Right forelimb (tissue), 1 donor: ENCODE data around the gene CUZD1.

ENCODE experiments used
- DNase-seq: peaks from one replicate; pipeline ENCODE4 v3.0.0-alpha.2; 2018

Gene CUZD1

DNA sequence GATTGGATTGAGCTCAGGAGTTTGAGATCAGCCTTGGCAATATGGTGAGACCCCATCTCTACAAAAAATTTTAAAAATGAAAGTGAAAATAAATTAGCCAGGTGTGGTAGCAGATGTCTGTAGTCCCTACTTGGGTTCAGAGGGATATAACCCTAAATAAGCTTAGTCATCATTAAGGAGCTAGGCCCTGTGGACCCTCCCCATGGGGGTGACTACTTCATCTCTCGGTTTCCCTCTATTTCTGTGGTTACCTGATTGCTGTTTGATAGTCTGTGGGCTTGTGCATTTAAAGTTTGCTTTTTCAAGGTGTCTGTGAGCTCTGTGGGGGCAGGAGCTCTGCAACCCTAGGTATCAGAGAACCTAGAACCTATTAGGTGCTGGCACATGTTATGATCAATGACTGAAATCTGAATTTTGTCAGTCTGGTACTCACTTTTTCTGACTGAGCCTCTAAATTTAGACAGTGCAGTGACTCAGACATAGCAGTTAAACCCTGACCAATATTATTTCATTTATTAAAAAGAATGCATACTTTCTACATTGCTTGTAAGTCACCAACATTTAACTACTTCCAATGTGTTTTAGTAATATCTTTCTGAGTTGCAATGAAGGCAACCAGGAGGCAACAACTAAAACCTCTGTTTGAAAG lies 8.1 kb upstream of the CUZD1 start:
- no peak for DNase-seq

DNA sequence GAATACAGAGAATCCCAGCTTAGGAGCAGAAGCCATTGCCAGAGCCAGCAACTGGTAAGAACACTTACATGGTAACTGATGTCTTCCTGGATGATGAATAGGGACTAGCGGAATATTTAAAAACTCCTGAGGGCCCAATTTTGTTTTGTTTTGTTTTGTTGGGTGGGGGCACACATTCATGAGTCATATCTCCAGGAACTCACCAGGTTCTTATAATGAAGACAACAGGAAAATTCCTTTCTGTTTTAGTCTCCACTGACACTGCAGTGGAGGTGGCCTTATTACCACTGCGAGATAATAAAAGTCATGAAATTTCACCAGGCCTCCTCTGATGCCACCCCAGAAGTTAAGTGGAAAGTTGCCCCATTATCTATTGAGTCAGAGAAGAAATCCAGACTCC lies 6.6 kb upstream of the CUZD1 start:
- DNase-seq, result no peak

DNA sequence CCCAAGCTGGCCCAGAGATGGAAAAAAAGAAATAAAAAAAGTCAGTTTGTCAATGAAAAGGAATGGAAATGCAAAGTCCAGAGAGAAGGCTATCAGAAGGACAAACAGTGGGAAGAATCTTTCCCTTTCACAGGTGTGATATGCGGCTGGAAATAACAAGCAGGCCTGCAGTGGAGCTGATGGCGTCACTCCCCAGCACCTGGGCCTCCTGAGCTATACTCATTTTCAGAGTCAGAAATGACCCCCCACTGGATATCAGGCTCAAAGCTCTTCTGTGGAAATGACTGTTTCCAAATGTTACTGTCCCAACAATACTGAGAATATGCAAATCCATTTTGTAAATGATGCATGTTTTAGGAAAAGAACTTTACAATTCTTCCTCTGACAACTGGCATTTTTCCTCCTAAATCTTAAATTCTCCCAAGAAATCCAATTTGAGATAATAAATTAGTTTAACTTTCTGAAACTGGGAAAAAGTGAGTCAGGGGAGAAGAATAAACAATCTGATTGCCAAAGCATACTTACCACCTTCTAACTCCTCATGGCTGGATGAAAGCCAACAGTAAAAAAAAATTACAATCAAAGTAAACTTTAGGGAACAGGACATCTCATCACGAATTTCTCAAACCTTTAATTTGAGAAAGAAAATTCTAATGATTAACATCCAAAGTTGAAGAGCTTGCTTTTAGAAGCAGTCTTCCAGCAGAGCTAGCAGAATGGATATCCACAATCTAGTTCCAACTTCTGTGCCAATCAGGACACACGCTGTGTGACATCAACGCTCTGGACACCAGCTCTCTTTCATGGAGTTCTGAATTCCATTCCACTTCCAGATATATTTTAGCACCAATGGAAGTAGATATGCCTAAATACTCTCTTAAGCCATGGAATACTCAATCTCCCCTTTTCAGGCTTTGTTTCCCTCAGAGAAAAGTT lies 5.3 kb upstream of the CUZD1 start:
- DNase-seq, result no peak

DNA sequence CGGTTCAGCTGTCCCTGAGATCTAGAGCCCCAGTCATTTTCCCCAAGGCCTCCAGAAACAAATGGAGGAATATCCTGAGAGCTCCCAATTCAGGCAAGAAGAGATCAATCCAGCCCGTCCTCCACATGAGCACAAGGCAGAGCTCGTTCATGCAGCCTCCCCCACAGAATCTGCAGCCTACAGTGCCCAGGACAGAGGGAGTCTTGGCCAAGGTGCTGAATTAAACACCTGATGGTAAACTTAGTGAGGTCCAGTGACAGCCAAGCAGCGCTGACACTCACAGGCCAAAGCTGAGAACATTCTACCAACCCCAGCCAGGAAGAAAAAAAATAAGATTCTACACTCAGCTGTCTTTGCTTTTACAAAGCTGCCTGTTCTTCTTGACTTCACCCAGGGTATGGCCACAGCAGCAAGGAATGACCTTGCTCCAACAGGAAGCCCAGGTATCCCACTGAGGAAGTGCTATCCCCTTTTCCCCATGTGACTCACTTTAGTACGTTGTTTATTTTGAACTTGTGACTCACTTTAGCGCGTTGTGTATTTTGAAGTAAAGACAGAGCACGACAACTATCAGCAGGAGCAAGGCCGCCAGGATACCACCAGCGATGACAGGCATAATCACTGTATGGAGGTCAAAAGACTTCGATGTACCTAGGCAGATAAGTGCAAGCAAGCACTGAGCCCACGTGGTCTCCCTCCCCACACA lies 4.4 kb upstream of the CUZD1 start:
- no peak for DNase-seq

DNA sequence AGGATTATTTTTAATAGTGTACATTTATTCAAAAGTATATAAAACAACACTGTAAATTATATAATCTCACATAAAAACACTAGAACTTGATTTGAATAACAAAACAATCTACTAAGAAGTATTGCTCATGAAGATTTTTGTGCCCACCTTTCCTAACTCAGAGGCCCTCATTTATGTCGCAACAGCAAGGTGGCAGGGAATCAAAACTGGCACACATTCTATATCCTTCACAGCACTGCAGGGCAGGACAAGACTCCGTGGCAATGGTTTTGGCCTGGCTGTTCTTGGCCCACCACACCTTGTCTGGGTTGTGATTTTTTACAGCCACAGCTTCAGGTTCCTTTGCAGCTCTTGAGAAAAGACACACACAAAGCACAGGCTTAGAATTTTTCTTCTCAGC lies 3.4 kb upstream of the CUZD1 start:
- no peak for DNase-seq

DNA sequence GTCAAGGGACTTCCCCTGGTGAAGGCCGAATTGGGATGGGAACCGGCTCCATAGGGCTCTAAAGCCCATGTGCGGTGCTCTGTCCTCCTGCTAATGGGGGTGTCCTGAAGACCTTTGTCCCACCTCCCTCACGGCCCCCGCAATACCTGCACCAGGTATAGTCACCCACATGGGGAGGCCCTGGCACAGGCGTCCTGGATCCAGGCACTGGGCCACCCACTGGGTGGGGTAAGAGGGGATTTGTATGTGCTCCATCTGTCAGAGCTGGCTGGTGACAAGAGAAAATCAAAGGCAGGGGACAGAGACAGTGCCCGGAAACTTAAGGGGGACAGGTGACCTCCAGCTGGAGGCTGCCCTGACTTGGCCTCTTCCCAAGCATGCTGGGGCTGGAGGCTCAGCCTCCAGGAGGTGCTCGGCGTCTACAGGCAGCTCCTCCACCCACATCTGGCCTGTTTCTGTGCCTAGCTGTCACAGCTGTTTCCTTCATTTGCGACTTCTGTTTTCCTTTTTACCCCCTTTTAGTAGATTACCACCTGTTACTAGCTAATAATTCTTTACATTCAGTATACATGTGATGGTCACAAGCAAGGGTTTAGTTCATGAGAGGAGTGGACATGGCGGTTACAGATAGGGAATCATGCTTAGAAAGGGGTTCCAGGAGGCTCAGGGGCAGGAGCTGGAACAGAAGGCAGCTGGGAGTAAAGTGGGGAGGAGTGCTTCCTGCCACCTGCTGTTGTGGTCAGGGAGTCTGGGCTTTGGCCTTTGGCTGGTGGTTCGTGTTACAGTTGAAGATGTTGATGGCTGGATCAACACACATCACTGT lies 2.3 kb upstream of the CUZD1 start:
- DNase-seq, result no peak

DNA sequence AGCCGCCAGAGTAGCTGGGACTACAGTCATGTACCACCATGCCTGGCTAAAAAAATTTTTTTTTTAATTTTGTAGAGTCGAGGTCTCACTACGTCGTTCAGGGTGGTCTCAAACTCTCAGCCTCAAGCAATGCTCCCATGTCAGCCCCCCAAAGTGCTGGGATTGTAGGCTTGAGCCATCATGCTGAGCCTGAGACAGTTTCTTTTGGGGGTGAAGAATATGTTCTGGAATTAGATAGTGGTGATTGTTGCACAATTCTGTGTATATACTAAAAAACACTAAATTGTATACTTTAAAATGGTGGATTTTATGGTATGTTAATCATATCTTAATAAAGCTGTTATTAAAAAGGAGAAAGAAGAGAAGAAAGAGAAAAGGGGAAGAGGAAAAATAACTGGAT lies 1.5 kb downstream of the CUZD1 start:
- no peak for DNase-seq

DNA sequence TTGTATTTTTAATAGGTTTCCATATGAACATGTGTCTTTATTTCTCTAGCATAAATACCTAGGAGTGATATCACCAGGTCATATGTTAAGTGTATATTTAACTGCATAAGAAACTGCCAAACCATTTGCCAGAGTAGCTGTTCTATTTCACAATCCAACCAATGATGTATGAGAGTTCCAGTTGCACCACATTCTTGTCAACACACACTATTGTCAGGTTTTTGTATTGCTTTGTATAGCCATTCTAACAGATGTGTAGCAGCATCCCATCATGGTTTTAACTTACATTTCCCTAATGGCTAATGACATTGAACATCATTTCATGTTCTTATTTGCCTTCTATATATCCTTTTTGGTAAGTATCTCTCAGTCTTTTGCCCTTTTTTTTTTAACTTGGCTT lies 4.1 kb downstream of the CUZD1 start:
- DNase-seq, result no peak

DNA sequence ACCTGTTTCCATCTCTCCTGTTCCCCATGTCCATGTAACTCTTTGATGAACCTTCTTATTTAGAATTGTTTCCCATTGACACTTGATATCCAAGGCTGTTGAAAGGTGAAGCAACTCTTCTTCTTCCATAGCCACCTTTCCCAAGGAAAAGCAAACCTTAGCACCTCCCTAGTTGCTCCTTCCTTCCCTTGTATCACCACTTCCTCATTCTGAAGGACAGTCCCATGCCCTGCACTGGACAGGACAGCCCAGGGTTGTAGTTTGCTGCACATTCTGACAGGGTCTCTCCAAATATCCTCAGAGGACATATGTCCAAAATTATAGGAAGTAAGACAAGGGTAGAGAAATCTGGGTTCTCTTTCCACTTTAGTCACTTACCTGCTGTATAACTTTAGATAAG lies 6.2 kb downstream of the CUZD1 start:
- no peak for DNase-seq

DNA sequence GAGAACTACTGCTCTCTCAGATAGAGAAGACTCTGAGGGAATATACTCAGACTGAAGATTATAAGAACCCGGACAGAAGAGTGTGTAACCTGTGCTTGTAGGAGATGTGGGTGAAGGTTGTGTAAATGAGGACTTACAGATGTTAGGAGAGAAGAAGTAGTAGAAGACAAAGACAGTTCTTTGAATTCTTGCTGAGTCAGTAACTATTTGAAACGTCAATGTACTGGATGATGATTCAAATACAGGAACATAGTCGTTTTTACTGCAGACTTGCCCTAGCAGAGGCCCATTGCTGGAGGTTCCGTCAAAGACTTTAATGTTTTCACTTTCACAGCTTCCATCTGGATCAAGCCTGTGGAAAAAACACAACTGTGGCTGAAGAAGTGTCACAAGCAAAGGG lies 6.8 kb downstream of the CUZD1 start:
- no peak for DNase-seq

DNA sequence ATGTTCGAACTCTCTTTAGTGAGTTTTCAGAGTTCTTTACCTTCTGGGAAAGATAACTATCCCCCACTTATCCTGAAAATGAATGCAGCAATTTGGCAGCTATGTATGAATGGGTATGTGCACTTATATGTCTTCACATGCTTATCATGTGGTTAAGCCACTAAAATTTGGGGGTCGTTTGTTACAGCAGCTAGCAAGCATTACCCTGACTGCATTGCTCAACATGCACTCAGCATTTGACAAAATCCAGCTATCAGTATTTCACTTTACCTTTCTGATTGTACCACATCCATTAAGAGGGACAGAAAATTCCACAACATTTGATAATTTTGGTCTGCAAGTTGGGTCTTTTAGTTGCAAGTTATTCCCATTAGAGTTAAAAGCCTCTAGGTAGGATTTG lies 9.7 kb downstream of the CUZD1 start:
- DNase-seq, result no peak

DNA sequence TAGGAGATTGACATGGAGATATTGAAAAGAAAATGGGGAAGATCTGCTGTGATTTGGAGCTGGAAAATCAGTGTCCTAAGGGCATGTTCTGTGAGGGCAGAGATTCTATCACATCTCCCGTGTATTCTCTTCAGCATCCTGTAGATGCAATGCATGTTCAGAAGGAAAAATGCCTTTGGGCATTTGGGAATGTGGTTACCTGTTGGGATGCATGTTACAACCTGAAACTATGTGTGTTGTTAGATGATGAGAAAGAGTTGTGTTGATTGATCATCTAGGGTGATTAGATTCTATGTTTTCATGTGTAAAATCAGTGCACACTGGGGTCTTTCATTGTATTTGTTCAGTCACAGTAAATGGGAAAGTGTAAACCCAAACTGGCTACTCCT lies 14.7 kb downstream of the CUZD1 start:
- DNase-seq, result no peak

DNA sequence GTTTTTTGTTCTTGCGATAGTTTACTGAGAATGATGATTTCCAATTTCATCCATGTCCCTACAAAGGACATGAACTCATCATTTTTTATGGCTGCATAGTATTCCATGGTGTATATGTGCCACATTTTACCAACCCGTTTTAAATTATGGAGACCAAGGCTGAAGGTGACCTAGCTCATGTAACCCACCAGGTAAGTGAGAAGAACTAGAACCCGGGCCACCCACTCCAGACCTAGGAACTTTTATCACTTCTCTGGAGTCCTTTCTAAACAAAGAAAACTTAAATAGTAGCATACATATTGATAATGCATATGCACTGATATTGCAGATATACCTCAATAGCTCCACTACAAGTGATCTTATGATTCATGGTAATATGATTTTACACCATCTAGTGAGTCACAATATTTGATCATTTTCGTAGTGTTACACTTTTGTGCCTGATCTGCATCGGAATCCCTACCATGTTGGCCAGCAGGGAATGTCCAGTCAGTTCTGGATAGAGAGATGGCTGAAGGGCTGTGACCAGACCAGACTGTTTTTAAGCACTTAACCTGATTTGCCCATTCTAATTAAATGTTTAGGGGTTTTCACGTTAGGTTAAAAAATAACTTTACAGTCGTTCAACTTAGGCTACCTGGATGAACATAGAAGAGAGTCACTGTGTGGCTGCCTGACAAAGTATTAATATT lies 15.2 kb downstream of the CUZD1 start:
- no peak for DNase-seq

DNA sequence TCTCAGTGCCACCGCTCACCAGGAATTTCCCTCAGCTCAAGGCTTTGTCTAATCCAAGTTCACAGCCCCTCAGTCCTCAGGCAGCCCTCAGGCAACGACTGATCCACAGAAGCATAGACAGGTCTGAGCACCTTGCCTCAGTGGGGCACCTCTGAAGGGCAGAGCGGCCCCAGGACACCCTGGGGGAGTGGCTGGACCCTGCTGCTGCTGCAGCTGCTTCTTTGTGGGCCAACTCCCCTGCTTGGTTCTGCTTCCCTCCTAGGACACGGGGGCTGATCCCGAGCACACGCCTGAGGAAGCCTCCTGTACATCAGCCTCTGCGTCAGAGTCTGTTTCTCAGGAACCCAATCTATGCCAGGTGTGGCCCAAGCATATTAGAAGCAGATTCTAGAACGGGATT lies 16.2 kb downstream of the CUZD1 start:
- no peak for DNase-seq

DNA sequence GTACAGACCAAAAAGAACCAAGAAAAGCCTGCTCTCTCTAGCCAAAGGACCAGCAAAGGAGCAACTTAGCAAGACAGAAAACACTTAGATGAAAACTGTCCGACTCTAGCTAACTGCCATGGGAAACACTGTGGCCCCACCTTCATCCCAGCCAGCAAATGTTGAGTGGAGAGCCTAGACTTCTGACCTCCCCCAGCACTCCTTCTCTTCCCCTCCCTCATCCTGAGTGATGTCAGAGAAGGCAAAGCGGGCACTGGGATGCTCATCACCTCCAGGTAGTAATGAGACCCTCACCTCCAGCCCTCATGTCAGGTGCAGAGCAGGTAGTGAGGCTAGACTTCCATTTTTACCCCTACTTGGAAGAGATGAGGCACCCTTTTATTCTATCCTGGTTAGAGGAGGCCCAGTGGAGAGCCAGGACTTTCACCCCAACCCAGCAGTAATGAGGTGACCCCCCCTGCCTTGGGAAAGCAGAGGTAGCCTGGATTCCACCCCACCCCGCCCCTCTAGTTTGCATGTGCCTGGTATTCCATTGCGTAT lies 16.9 kb downstream of the CUZD1 start:
- no peak for DNase-seq

DNA sequence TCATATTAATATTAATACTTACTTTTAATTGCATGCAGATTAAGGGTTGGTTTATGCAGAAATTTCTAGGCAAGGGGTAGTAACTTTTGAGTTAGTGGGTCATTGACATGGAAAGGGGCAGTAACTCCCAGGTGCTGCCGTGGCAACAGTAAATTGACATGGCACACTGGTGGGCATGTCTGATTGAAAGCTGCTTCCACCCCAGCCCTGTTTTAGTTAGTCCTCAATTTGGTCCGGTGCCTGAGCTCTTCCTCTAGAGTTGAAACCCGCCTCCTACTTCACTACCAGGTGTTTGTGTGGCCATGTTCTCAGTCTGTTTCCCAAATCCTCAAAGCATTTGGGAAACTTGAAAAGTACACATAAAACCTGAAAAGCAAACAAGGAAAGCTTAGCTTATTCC lies 18.4 kb downstream of the CUZD1 start:
- no peak for DNase-seq

DNA sequence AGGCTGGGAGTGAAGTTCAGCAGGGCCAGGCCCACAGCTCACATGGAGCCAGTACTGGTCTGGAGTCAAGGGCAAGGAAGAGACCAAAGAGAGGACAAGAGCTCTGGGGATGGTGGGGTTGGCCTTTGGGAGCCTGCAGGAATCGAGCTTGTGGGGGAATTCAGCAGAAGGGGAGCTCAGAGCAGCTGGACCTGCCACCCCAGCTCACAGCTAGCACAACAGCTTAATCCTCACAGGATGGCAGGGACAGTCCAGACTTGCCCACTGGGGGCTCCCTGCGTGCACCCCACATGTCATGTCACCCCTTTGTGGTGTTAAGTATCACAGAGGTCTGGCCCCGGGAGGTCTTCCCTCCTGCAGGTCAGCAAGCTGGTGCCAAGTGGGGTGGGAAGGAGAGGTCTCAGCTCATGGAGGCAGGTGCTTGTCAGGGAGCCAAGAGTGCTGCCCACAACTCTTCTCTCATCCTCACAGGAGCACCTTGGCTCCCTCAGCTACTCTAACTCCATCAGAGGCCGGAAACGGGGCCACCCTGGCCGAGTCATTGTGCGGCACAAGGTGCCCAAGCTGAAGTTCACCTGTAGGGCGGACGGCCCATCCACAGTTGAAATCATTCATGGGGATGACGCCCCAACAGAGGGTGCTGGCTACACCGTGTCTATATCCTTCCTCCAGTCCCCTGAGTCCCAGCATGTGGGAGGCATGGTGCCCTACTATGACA lies 22.5 kb downstream of the CUZD1 start:
- no peak for DNase-seq

DNA sequence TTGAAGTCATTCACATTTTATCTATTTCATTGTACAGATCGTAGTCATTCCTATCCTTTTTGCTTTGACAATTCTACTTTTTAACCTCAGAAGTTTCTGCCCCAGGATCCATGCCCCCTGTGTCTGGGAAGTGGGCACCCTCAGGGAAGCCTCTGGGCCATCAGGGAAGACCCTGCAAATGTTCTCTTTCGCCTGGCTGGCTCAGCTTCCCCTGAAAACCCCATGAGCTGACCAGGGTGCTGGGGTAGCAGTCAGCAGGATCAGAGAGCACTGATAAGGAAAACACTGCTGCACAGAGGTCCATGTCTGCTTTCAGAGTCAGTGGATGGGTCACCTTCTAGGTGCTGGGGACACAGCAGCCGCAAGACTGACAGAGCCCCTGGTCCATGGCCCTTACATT lies 23.8 kb downstream of the CUZD1 start:
- DNase-seq, result no peak

DNA sequence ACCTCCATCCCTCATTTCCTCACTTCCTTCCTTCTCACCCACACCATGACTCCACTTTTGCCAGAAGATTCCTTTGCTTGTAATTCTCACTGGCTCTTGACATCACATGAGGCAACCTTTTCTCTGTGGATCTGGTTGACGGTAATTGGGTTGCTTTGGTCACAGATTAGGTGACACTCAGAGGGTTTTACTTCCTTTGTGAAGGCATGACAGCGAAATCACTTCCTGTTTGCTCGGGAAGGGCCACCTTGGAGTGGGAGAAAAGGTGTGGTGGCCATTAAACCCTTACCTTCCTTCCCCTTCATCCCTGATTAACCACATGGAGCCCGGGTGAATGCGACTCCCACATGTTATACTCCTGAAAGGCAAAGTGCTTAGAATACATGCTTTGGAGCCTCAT lies 30.2 kb downstream of the CUZD1 start:
- DNase-seq, result no peak

DNA sequence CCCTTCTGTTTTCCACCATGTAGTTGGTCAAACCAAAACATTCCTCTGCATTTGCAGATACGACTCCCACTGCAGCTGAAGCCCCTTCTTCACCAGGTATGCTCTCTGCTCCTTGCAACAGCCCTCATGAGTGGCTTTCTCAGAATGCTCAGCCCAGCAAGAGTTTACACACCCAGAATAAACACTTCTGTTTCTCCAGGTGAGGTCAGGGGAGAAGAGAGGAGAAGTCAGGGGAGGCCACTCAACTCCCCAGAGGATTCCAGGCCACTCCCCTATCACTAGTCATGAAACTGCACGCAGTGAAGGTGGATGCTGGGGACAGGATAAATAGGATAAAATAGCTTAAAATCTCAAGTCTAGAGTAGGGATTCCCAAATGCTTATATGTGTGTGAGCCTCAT lies 31.2 kb downstream of the CUZD1 start:
- DNase-seq, result no peak

DNA sequence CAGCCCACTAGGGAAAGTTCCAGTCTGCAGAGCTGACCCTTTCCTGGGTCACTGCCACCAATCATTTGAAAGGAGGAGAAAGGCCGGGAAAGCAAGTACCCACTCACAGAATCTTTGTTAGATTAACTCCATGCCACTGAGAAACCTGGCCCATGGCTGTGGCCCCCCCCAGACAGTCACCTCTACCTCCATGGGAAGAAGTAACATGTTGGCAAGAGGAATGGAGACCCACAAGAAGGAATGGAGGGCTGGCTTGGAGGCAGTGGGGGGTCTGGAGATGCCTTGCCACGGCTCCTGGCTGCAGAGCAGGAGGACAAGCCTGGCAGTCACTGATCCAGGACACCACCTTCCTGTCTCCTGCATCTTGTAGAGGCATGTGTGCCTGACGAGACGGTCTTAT lies 32.9 kb downstream of the CUZD1 start:
- DNase-seq, result no peak
